H1 (cell line): ENCODE results near the gene ATP7B. TPM values are rescaled to one million over a fixed set of nuclear protein-coding genes. Genes with fewer than 3 reads are reported as not detected.

ENCODE experiments used
- CTCF ChIA-PET: fragments of 300-600 bp; sonication (Branson Sonifier 250); formaldehyde crosslinking; loops from one replicate; lab custom pipeline; 2021; ENCODE audit not compliant: partially characterized antibody; lab: Charles Lee
- POLR2A ChIA-PET: fragments of 300-600 bp; sonication (Branson Sonifier 250); formaldehyde crosslinking; loops from one replicate; lab custom pipeline; 2021; ENCODE audit warnings: inconsistent platforms; ENCODE audit not compliant: partially characterized antibody; lab: Charles Lee
- DNase-seq, 2 experiments: peaks; one replicate each; pipeline versions ENCODE4 v3.0.0 to v3.0.0-alpha.2; 2010 to 2022; ENCODE audit warnings: low spot score in 2 of 2, low read depth in 1 of 2, mixed read lengths in 1 of 2
- FAIRE-seq: peaks from 2 replicates; lab custom pipeline; 2011; peaks lifted over from hg19 to GRCh38; lab: Jason Lieb, UNC
- H2AFZ ChIP-seq: 2 replicates; pipeline ENCODE4 v1.8.1; 2012; ENCODE audit warnings: low read length, inconsistent platforms
- H2AK5ac ChIP-seq: 2 replicates; pipeline ENCODE4 v1.6.1; 2013; ENCODE audit warnings: low read depth, low read length
- H2BK120ac ChIP-seq: replicated peaks from 2 replicates; pipeline ENCODE3; 2013; ENCODE audit warnings: low read depth, low read length, inconsistent platforms
- H2BK12ac ChIP-seq: 2 replicates; pipeline ENCODE4 v1.6.1; 2013; ENCODE audit warnings: low read depth, low read length
- H2BK15ac ChIP-seq: 2 replicates; pipeline ENCODE4 v1.6.1; 2013; ENCODE audit warnings: low read length
- H2BK20ac ChIP-seq: 2 replicates; pipeline ENCODE4 v1.6.1; 2013; ENCODE audit warnings: low read length
- H2BK5ac ChIP-seq: 2 replicates; pipeline ENCODE4 v1.6.1; 2013; ENCODE audit warnings: low read depth, low read length
- H3K14ac ChIP-seq: 2 replicates; pipeline ENCODE4 v1.6.1; 2013; ENCODE audit warnings: inconsistent platforms; ENCODE audit not compliant: insufficient read length
- H3K18ac ChIP-seq: 2 replicates; pipeline ENCODE4 v1.6.1; 2013; ENCODE audit warnings: low read length; ENCODE audit errors: extremely low read depth
- H3K23ac ChIP-seq: 2 replicates; pipeline ENCODE4 v1.6.1; 2013; ENCODE audit warnings: inconsistent platforms; ENCODE audit not compliant: insufficient read length
- H3K23me2 ChIP-seq: 2 replicates; pipeline ENCODE4 v1.6.1; 2013; ENCODE audit warnings: low read depth, low read length
- H3K27ac ChIP-seq: 2 replicates; pipeline ENCODE4 v1.6.1; 2011; ENCODE audit warnings: low read depth, low read length, inconsistent platforms
- H3K27me3 ChIP-seq, 4 experiments: replicated peaks in 1 of 4; 1 replicate in 1 of 4; 2 replicates in 3 of 4; pipeline versions ENCODE4 v1.6.1 to v1.8.1; 2011 to 2013; ENCODE audit warnings: low read length in 3 of 4, mild to moderate bottlenecking in 3 of 4, inconsistent platforms in 2 of 4, mixed read lengths in 2 of 4, moderate library complexity in 1 of 4; ENCODE audit not compliant: control insufficient read depth in 3 of 4, insufficient read depth in 3 of 4; ENCODE audit errors: extremely low read depth in 1 of 4
- H3K36me3 ChIP-seq, 4 experiments: 2 replicates each; pipeline versions ENCODE4 v1.6.1 to v1.8.1; 2011 to 2013; ENCODE audit warnings: mild to moderate bottlenecking in 4 of 4, low read length in 3 of 4, moderate library complexity in 2 of 4, control low read depth in 1 of 4, inconsistent platforms in 1 of 4; ENCODE audit not compliant: insufficient read depth in 4 of 4, control insufficient read depth in 2 of 4
- H3K4ac ChIP-seq: replicated peaks from 2 replicates; pipeline ENCODE3; 2013; ENCODE audit warnings: low read length, low read depth, mixed read lengths, inconsistent platforms; ENCODE audit not compliant: insufficient read length
- H3K4me1 ChIP-seq, 4 experiments: replicated peaks in 1 of 4; 1 replicate in 1 of 4; 2 replicates in 3 of 4; pipeline versions ENCODE4 v1.6.1 to v1.8.1; 2011 to 2013; ENCODE audit warnings: low read length in 3 of 4, inconsistent platforms in 2 of 4, mixed read lengths in 1 of 4; ENCODE audit not compliant: insufficient read depth in 4 of 4, control insufficient read depth in 3 of 4
- H3K4me2 ChIP-seq, 2 experiments: 2 replicates each; pipeline versions ENCODE4 v1.6.1 to v1.8.1; 2011 to 2013; ENCODE audit warnings: low read depth in 2 of 2, low read length in 2 of 2, control low read depth in 1 of 2, inconsistent platforms in 1 of 2, mild to moderate bottlenecking in 1 of 2; ENCODE audit not compliant: insufficient read depth in 1 of 2
- H3K4me3 ChIP-seq, 4 experiments: fragments of 200-600, 300-600 bp in 1 of 4; sonication (generic), shearing (Covaris generic), sonication (Bioruptor Twin) in 1 of 4; 2 replicates each; pipeline versions ENCODE4 v1.5.1 to v1.8.1; 2011 to 2016; ENCODE audit warnings: low read length in 4 of 4, low read depth in 3 of 4, control low read depth in 2 of 4, inconsistent platforms in 2 of 4, mild to moderate bottlenecking in 2 of 4, mixed read lengths in 1 of 4, moderate library complexity in 1 of 4; ENCODE audit not compliant: insufficient read depth in 2 of 4; ENCODE audit errors: extremely low read depth in 1 of 4
- H3K56ac ChIP-seq: replicated peaks from 2 replicates; pipeline ENCODE3; 2013; ENCODE audit warnings: low read depth, mild to moderate bottlenecking, mixed read lengths, low read length, inconsistent platforms; ENCODE audit not compliant: insufficient read length
- H3K79me1 ChIP-seq: 2 replicates; pipeline ENCODE4 v1.6.1; 2013; ENCODE audit warnings: low read depth, low read length, control low read depth
- H3K79me2 ChIP-seq, 2 experiments: 2 replicates each; pipeline versions ENCODE4 v1.6.1 to v1.8.1; 2012 to 2013; ENCODE audit warnings: low read length in 2 of 2, mild to moderate bottlenecking in 2 of 2, inconsistent platforms in 1 of 2; ENCODE audit not compliant: insufficient read depth in 2 of 2, control insufficient read depth in 1 of 2
- H3K9ac ChIP-seq, 4 experiments: replicated peaks in 1 of 4; 1 replicate in 1 of 4; 2 replicates in 3 of 4; pipeline versions ENCODE4 v1.6.1 to v1.8.1; 2011 to 2013; ENCODE audit warnings: low read depth in 3 of 4, low read length in 3 of 4, control low read depth in 2 of 4, mild to moderate bottlenecking in 2 of 4, moderate library complexity in 2 of 4, inconsistent platforms in 1 of 4; ENCODE audit errors: extremely low read depth in 1 of 4
- H3K9me3 ChIP-seq, 2 experiments: 2 replicates each; pipeline versions ENCODE4 v1.6.1 to v1.8.1; 2012 to 2013; ENCODE audit warnings: mild to moderate bottlenecking in 2 of 2, moderate library complexity in 2 of 2, control low read depth in 1 of 2, inconsistent platforms in 1 of 2, low read depth in 1 of 2, low read length in 1 of 2, mixed read lengths in 1 of 2; ENCODE audit not compliant: insufficient read depth in 2 of 2
- H4K20me1 ChIP-seq, 2 experiments: replicated peaks in 1 of 2; 2 replicates each; pipeline versions ENCODE3 to v1.8.1; 2011 to 2013; ENCODE audit warnings: inconsistent platforms in 2 of 2, low read length in 2 of 2, mild to moderate bottlenecking in 1 of 2; ENCODE audit not compliant: insufficient read depth in 2 of 2, control insufficient read depth in 1 of 2
- H4K5ac ChIP-seq: 2 replicates; pipeline ENCODE4 v1.6.1; 2013; ENCODE audit warnings: low read length, low read depth, mixed read lengths, inconsistent platforms; ENCODE audit not compliant: insufficient read length
- H4K8ac ChIP-seq: 2 replicates; pipeline ENCODE4 v1.8.0; 2013; ENCODE audit warnings: mild to moderate bottlenecking, moderate library complexity, low read length, inconsistent platforms; ENCODE audit not compliant: insufficient read depth; ENCODE audit errors: extremely low read depth
- H4K91ac ChIP-seq: replicated peaks from 2 replicates; pipeline ENCODE3; 2013; ENCODE audit warnings: low read length, mixed read lengths, inconsistent platforms; ENCODE audit not compliant: insufficient read length
- BACH1 ChIP-seq: IDR thresholded peaks from 2 replicates; pipeline ENCODE4 v1.6.1; 2012; ENCODE audit warnings: low read length, improper control_type of control experiment
- CBX5 ChIP-seq: fragments of 300-800, 300-1000 bp; sonication (generic); IDR thresholded peaks from 2 replicates; pipeline ENCODE4 v1.7.1; 2016; ENCODE audit warnings: antibody characterized with exemption, low read length, low read depth
- E2F6 ChIP-seq: IDR thresholded peaks from 2 replicates; pipeline ENCODE4 v1.6.1; 2012; ENCODE audit warnings: inconsistent platforms
- EZH2 ChIP-seq: fragments of 200-600 bp; sonication (generic); IDR thresholded peaks from 2 replicates; pipeline ENCODE4 v1.7.1; 2012; ENCODE audit warnings: low read depth, mild to moderate bottlenecking, moderate library complexity, low read length, inconsistent platforms; ENCODE audit not compliant: severe bottlenecking
- GABPA ChIP-seq: IDR thresholded peaks from 2 replicates; pipeline ENCODE4 v1.6.1; 2011; ENCODE audit warnings: mild to moderate bottlenecking, low read length, moderate library complexity, borderline replicate concordance; ENCODE audit not compliant: insufficient read depth
- NRF1 ChIP-seq: IDR thresholded peaks from 2 replicates; pipeline ENCODE4 v1.6.1; 2011; ENCODE audit warnings: mild to moderate bottlenecking, low read depth, low read length, improper control_type of control experiment
- RAD21 ChIP-seq, 2 experiments: IDR thresholded peaks in 1 of 2; conservative IDR thresholded peaks in 1 of 2; 2 replicates each; pipeline ENCODE4 v1.6.1; 2011; ENCODE audit warnings: low read depth in 2 of 2, low read length in 2 of 2, improper control_type of control experiment in 1 of 2, inconsistent platforms in 1 of 2, mild to moderate bottlenecking in 1 of 2, moderate library complexity in 1 of 2
- RBBP5 ChIP-seq: IDR thresholded peaks from 2 replicates; pipeline ENCODE4 v1.7.1; 2012; ENCODE audit warnings: low read depth, mild to moderate bottlenecking, inconsistent platforms, low read length, moderate library complexity, borderline replicate concordance
- SAP30 ChIP-seq: fragments of 300-600 bp; sonication (generic); IDR thresholded peaks from 2 replicates; pipeline ENCODE4 v1.7.1; 2012; ENCODE audit warnings: low read length, moderate library complexity, mild to moderate bottlenecking, inconsistent platforms; ENCODE audit not compliant: insufficient read depth, insufficient replicate concordance
- SUZ12 ChIP-seq: fragments of 200-600 bp; sonication (generic); IDR thresholded peaks from 2 replicates; pipeline ENCODE4 v1.6.1; 2012; ENCODE audit warnings: mild to moderate bottlenecking, inconsistent platforms, low read length, moderate library complexity, mixed read lengths
- TBP ChIP-seq: IDR thresholded peaks from 2 replicates; pipeline ENCODE4 v1.6.1; 2011; ENCODE audit warnings: low read depth, low read length, improper control_type of control experiment
- TCF12 ChIP-seq: IDR thresholded peaks from 2 replicates; pipeline ENCODE4 v1.6.1; 2011; ENCODE audit warnings: low read depth, mild to moderate bottlenecking, low read length
- WGBS, 2 experiments: shearing (Covaris generic) in 1 of 2; methylation state at CpG; one replicate each; pipeline versions ENCODE4 v1.1.6 to v1.1.7; 2013 to 2015; ENCODE audit warnings: low lambda C conversion rate in 2 of 2, mixed read lengths in 2 of 2, inconsistent platforms in 1 of 2, low coverage in 1 of 2, missing lambda C conversion rate in 1 of 2; ENCODE audit not compliant: insufficient replicate concordance in 2 of 2, insufficient coverage in 1 of 2, insufficient read length in 1 of 2; ENCODE audit errors: extremely low coverage in 1 of 2, missing lambda C conversion rate in 1 of 2; 5-methylcytosine and 5-hydroxymethylcytosine counted together
- polyA plus RNA-seq, 7 experiments: library from polyadenylated mRNA; depleted of rRNA in 3 of 7; stranded (reverse) in 5 of 7; unstranded in 2 of 7; fragments of >200 nt in 5 of 7; fragments of 200-250 nt in 2 of 7; gene quantifications; 1 replicate in 5 of 7; 2 replicates in 1 of 7; 4 replicates in 1 of 7; pipeline versions ENCODE4 v1.2.1 to v1.2.3, GENCODE V29; 2011 to 2013; ENCODE audit warnings: missing spikeins in 2 of 7, mixed read lengths in 2 of 7
- total RNA-seq: library from RNA; stranded (reverse); fragmentation: NEBNext Ultra II Directional; extraction: Animal tissue kit (Norgen Biotek cat#: 25700); gene quantifications from 2 replicates; pipeline ENCODE4 v1.2.1, GENCODE V29; 2021

The ATP7B gene
- total and polyA plus RNA-seq, 2 of the 8 experiments (the other 6 are each of a cell fraction or from before 2014, with no cell fraction given), result 4.1 to 9.2 TPM

GRCh38 chr13:51883226-51883600, 128.0 kb downstream of the ATP7B start:
- Histone ChIP-seq H2BK20ac (no peak overlapping the region), H2AFZ (no peak overlapping the region), H4K91ac (no peak overlapping the region), H4K20me1 (no peaks in the 10 kb centered on the region), H3K79me2 (no peaks in the 10 kb centered on the region), H2BK5ac (no peak overlapping the region), H3K4me2 (no peak overlapping the region), H3K4ac (no peak overlapping the region), H2BK120ac (no peak overlapping the region), H4K8ac (no peak overlapping the region), H3K4me3 (no peak overlapping the region), H3K9ac (no peak overlapping the region), H3K36me3 (no peaks in the 10 kb centered on the region), H3K79me1 (no peaks in the 10 kb centered on the region), H3K23me2 (no peaks in the 10 kb centered on the region), H3K23ac (no peak overlapping the region), H3K14ac (no peak overlapping the region), H3K18ac (no peak overlapping the region), H4K5ac (no peak overlapping the region), H3K9me3 (no peaks in the 10 kb centered on the region), H2BK15ac (no peak overlapping the region), H3K56ac (no peak overlapping the region), H2AK5ac (no peak overlapping the region), H3K4me1 (no peaks in the 10 kb centered on the region), H2BK12ac (no peak overlapping the region), H3K27me3 (no peaks in the 10 kb centered on the region), H3K27ac (no peak overlapping the region)
- TF ChIP-seq BACH1 (no peak), RAD21 (IDR thresholded peaks at IDR 0.05 in 1 of 2, conservative IDR thresholded peaks at IDR 0.05 in 1 of 2; ENCODE audit: low read depth in 2 of 2, low read length in 2 of 2) (no peak), NRF1 (no peak), SAP30 (no peak), RBBP5 (no peak), TCF12 (no peak), CBX5 (no peak), EZH2 (no peak), TBP (no peak), GABPA (no peak), E2F6 (no peak), SUZ12 (no peak)
- POLR2A ChIA-PET, result no interaction called here
- 75% methylated on average over 5 of the region's 5 CpGs; no CpG with 5 or more reads in 1 of the 2 experiments for WGBS, 2 experiments
- DNase-seq (no peak), FAIRE-seq (no peak)
- CTCF ChIA-PET, result interaction anchor here (0.7 to 7.3 kb wide), 7 partner anchors 11 to 756 kb away, joined by 3 to 57 read pairs (median 4); no protein-coding TSS in a partner anchor
